WI38 (cell line): ENCODE results near the gene GALR1.

ENCODE experiments used
- H3K4me3 ChIP-seq: 2 replicates; pipeline ENCODE4 v1.5.1; 2011; ENCODE audit warnings: low read depth, mild to moderate bottlenecking, control low read depth, low read length
- CTCF ChIP-seq: IDR thresholded peaks from 2 replicates; pipeline ENCODE4 v1.5.1; 2012; ENCODE audit warnings: low read depth, mild to moderate bottlenecking, control low read depth, low read length

The GALR1 gene

DNA sequence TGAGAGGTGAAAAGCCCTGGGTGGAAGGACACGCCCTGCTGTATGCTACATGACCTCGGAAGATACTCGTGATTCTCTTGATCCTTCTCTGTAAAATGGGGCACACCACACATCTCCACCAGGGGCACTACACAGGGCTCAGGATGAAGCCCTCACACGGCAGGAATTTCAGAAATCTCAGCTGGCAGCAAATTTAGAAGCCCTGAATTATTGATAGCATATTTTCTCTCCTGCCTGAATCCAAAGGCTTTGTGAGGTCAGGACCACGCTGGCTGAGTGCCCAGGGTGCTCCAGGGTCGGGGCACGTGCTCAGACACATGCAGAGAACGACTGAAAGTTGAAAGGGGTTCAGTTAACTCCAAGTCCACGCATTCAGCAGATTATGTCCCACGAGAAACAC lies 42.1 kb upstream of the GALR1 start:
- no peak overlapping the region for H3K4me3 ChIP-seq
- peak; percentile 65 for TF ChIP-seq CTCF

GRCh38 chr18:77208964-77209363 lies 40.7 kb upstream of the GALR1 start:
- no peak for TF ChIP-seq CTCF
- H3K4me3 ChIP-seq, result peak overlapping the region; percentile 47

GRCh38 chr18:77209587-77209986 lies 40.1 kb upstream of the GALR1 start:
- no peak for TF ChIP-seq CTCF
- peak overlapping the region; percentile 47 for H3K4me3 ChIP-seq

DNA sequence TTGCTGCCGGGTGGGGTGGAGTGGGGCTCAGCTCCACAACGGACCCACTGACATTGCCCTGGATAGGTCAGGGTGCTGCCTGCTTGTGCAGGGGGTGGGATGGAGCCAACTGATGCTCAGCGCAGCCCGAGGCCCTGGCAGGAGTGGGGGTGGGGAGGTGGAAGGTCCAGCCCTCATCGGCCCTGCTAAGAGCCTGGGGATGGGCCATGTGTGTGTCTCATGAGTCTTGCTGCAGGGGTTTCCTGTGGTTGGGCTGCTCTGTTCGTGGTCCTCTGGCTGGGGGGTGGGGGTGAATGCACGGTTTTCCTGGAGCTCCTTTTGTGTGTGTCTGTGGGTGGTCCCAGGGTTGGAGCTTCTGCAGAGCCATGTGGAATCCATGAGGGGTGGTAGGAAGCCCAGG lies 39.4 kb upstream of the GALR1 start:
- no peak for TF ChIP-seq CTCF
- H3K4me3 ChIP-seq, result no peak overlapping the region

DNA sequence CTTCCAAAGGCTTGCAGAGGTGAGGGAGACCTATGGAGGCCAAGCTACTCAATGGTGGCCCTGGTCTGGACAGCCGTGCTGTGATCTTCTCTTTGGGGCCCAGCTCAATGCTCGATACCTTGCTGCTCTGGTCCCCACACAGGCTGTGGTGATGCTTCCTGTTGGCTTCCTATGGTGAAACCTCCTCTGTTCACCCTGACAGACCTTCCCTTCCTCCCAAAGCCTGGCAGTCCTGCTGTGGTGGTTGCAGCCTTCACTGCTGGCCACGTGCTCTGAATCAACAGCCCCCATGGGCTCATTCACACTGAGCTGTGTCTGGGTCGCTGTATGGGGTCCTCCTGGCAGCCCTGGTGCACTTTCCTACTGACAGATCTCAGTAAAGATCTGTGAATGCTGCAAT lies 31.0 kb upstream of the GALR1 start:
- no peak overlapping the region for H3K4me3 ChIP-seq
- no peak for TF ChIP-seq CTCF

DNA sequence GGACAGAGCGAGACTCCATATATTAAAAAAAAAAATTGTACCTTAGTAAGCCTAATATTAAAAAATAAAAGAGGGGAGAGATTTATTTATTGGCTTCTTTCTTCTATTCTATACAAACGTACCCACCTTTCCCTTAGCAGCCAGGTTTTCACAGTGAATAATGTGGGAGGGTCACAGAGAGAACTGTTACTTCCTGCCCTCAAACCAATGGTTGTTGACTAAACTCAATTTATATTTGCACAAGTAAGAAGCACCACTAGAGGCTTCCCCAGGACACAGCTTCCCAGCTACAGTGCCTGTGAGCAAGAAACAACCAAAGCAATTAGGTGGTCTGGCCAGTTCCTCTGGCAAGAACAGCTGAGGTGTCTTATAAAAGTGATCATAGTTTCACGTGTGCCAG lies 28.9 kb upstream of the GALR1 start:
- TF ChIP-seq CTCF, result no peak

GRCh38 chr18:77222464-77222863 lies 27.2 kb upstream of the GALR1 start:
- TF ChIP-seq CTCF, result no peak
- H3K4me3 ChIP-seq, result no peak overlapping the region

More for the DNA sequence above, 28.9 kb upstream of the GALR1 start:
- H3K4me3 ChIP-seq, result no peak overlapping the region
